K562 (cell line): ENCODE results near the gene SAE1. TPM values are rescaled to one million over a fixed set of nuclear protein-coding genes. Genes with fewer than 3 reads are reported as not detected.

Experiments
- ARID1B ChIP-seq: fragments of 450-650 bp; IDR thresholded peaks from 2 replicates; pipeline ENCODE4 v1.6.1; 2016; ENCODE audit warnings: antibody characterized with exemption, mild to moderate bottlenecking, inconsistent platforms
- ZBTB17 ChIP-seq: fragments of 450-650 bp; formaldehyde crosslinking; IDR thresholded peaks from 2 replicates; pipeline ENCODE4 v1.4.0; 2020; ENCODE audit warnings: mild to moderate bottlenecking
- polyA plus RNA-seq, 8 experiments: library from polyadenylated mRNA; depleted of rRNA in 4 of 8; stranded (reverse) in 5 of 8; unstranded in 3 of 8; fragments of >200 nt; fragmentation: Nextera tagmentation in 2 of 8; fragmentation: Illumina TruSeq in 1 of 8; extraction: Ambion mirVana in 2 of 8; extraction: Trizol in 1 of 8; gene quantifications; 2 replicates each; pipeline versions ENCODE4 v1.2.1 to v1.2.3, GENCODE V29; 2011 to 2014; ENCODE audit warnings: inconsistent platforms in 1 of 8, missing spikeins in 1 of 8
- total RNA-seq, 7 experiments: library from RNA; depleted of rRNA in 6 of 7; stranded (reverse); fragments of >200 nt in 6 of 7; fragmentation: Illumina TruSeq in 2 of 7; extraction: Trizol in 2 of 7; gene quantifications; 2 replicates each; pipeline versions ENCODE4 v1.2.1 to v1.2.3, GENCODE V29; 2011 to 2021; ENCODE audit warnings: low replicate concordance in 1 of 7
- TF ChIP-seq, protein P1 (sequence below), 2 experiments: fragments of 450-650 bp; formaldehyde crosslinking in 1 of 2; IDR thresholded peaks; 2 replicates each; pipeline versions ENCODE4 v1.4.0 to v1.6.1; 2014 to 2020; ENCODE audit warnings: mild to moderate bottlenecking in 2 of 2, borderline replicate concordance in 1 of 2, low read depth in 1 of 2
- TF ChIP-seq, protein P2 (sequence below), 2 experiments: fragments of 450-650 bp in 1 of 2; sonication (generic) in 1 of 2; formaldehyde crosslinking in 1 of 2; IDR thresholded peaks; 2 replicates each; pipeline versions ENCODE4 v1.7.1 to v1.9.0; 2016 to 2022; ENCODE audit warnings: inconsistent platforms in 1 of 2, mild to moderate bottlenecking in 1 of 2, missing genetic modification reagents in 1 of 2

The SAE1 gene
- total and polyA plus RNA-seq, 9 of the 15 experiments (the other 6 are each of a cell fraction or from before 2014, with no cell fraction given), result 82.8 to 299 (median 217) TPM

GRCh38 chr19:47195434-47195833, 64.8 kb downstream of the SAE1 start (continued):
- TF ChIP-seq, protein P1, sequence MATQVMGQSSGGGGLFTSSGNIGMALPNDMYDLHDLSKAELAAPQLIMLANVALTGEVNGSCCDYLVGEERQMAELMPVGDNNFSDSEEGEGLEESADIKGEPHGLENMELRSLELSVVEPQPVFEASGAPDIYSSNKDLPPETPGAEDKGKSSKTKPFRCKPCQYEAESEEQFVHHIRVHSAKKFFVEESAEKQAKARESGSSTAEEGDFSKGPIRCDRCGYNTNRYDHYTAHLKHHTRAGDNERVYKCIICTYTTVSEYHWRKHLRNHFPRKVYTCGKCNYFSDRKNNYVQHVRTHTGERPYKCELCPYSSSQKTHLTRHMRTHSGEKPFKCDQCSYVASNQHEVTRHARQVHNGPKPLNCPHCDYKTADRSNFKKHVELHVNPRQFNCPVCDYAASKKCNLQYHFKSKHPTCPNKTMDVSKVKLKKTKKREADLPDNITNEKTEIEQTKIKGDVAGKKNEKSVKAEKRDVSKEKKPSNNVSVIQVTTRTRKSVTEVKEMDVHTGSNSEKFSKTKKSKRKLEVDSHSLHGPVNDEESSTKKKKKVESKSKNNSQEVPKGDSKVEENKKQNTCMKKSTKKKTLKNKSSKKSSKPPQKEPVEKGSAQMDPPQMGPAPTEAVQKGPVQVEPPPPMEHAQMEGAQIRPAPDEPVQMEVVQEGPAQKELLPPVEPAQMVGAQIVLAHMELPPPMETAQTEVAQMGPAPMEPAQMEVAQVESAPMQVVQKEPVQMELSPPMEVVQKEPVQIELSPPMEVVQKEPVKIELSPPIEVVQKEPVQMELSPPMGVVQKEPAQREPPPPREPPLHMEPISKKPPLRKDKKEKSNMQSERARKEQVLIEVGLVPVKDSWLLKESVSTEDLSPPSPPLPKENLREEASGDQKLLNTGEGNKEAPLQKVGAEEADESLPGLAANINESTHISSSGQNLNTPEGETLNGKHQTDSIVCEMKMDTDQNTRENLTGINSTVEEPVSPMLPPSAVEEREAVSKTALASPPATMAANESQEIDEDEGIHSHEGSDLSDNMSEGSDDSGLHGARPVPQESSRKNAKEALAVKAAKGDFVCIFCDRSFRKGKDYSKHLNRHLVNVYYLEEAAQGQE (IDR thresholded peaks at IDR 0.05; ENCODE audit: borderline replicate concordance), result peak; percentile 56
- TF ChIP-seq, protein P1 (CRISPR knock-in tag; IDR thresholded peaks at IDR 0.05; ENCODE audit: low read depth), result no peak
- TF ChIP-seq, protein P2, sequence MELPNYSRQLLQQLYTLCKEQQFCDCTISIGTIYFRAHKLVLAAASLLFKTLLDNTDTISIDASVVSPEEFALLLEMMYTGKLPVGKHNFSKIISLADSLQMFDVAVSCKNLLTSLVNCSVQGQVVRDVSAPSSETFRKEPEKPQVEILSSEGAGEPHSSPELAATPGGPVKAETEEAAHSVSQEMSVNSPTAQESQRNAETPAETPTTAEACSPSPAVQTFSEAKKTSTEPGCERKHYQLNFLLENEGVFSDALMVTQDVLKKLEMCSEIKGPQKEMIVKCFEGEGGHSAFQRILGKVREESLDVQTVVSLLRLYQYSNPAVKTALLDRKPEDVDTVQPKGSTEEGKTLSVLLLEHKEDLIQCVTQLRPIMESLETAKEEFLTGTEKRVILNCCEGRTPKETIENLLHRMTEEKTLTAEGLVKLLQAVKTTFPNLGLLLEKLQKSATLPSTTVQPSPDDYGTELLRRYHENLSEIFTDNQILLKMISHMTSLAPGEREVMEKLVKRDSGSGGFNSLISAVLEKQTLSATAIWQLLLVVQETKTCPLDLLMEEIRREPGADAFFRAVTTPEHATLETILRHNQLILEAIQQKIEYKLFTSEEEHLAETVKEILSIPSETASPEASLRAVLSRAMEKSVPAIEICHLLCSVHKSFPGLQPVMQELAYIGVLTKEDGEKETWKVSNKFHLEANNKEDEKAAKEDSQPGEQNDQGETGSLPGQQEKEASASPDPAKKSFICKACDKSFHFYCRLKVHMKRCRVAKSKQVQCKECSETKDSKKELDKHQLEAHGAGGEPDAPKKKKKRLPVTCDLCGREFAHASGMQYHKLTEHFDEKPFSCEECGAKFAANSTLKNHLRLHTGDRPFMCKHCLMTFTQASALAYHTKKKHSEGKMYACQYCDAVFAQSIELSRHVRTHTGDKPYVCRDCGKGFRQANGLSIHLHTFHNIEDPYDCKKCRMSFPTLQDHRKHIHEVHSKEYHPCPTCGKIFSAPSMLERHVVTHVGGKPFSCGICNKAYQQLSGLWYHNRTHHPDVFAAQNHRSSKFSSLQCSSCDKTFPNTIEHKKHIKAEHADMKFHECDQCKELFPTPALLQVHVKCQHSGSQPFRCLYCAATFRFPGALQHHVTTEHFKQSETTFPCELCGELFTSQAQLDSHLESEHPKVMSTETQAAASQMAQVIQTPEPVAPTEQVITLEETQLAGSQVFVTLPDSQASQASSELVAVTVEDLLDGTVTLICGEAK (IDR thresholded peaks at IDR 0.05), result peak; percentile 36; the same call in 1 of the 2 replicates
- TF ChIP-seq, protein P2 (CRISPR knock-in tag; IDR thresholded peaks at IDR 0.05), result no peak
- TF ChIP-seq ZBTB17 (CRISPR knock-in tag) (no peak), ARID1B (no peak)
